ENCODE results near the gene ISOC2.

ISOC2 gene

DNA sequence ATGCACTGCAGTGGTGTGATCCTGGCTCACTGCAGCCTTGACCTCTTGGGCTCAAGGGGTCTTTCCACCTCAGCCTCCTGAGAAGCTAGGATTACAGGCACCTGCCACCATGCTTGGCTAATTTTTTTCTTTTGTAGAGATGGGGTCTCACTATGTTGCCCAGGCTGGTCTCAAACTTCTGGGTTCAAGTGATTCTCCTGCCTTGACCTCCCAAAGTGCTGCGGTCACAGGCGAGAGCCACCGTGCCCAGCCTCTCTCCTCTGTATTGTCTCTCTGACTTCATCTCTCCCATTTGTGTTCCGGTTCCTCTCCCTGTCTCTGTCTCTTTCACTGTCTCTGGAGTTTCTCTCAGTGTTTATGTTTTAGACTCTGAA lies 4.8 kb upstream of the ISOC2 start:
- TF ChIP-seq, protein P1, sequence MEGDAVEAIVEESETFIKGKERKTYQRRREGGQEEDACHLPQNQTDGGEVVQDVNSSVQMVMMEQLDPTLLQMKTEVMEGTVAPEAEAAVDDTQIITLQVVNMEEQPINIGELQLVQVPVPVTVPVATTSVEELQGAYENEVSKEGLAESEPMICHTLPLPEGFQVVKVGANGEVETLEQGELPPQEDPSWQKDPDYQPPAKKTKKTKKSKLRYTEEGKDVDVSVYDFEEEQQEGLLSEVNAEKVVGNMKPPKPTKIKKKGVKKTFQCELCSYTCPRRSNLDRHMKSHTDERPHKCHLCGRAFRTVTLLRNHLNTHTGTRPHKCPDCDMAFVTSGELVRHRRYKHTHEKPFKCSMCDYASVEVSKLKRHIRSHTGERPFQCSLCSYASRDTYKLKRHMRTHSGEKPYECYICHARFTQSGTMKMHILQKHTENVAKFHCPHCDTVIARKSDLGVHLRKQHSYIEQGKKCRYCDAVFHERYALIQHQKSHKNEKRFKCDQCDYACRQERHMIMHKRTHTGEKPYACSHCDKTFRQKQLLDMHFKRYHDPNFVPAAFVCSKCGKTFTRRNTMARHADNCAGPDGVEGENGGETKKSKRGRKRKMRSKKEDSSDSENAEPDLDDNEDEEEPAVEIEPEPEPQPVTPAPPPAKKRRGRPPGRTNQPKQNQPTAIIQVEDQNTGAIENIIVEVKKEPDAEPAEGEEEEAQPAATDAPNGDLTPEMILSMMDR (conservative IDR thresholded peaks at IDR 0.05; ENCODE audit: low read depth, low read length) = no peak
- DNase-seq (ENCODE audit: low read depth) = no peak
- H3K4me3 ChIP-seq (ENCODE audit: low read depth, low read length) = no peak overlapping the region

DNA sequence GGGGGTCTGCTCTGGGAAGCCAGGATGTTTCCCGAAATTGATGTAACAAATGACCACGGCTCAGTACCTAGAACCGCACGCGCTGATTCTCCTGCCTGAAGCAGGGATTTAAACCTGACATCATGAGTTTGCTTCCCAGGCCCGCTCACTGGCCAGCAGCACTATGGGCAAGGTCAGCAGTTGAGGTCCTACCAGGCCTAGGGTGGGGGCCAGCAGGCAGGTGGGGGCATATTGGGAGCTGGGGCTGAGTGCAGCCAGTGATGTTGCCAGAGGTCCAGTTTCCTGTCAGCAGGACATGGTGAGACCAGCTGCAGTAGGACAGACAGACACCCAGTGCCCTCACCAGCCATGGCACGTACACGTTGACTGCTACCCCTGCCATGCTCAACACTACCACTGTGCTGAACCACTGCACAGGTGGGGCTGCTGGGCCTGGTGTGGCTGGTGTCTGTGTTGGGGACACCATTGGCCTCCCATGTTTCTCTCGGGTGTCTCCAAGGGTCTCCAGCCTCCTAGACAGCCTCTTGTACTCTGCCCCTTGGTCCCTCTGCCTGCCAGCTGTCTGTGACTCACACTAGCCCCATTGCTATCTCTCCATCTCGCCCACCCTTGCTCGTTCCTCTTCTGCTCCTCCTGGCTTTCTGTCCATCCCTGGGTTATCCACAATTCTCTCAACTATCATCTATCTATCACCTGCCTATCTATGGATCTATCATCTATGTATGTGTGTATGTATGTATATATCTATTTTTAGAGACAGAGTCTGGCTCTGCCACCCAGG lies 4.2 kb upstream of the ISOC2 start:
- no peak overlapping the region for H3K4me3 ChIP-seq (ENCODE audit: low read depth, low read length)
- no peak for DNase-seq (ENCODE audit: low read depth)
- TF ChIP-seq, protein P1 (conservative IDR thresholded peaks at IDR 0.05; ENCODE audit: low read depth, low read length) = no peak

DNA sequence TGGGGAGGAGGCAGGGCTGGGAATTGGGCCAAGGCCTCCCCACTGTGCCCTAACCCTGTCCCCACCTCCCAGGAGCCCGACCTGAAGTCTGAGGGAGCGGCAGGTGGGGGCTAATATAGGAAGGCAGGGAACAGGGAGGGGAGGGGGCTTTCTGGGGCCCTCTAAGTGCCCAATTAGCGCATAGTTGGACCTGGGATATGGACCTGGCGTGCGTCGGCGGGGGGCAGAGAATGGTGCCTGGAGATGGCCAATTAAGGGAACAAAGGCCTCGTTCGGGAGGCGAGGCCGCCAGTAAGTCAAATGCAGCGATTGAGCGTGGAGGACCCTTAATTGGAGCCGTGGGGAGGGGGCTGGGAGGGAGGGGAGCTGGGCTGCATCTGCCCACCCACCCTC lies 3.2 kb upstream of the ISOC2 start, which contains the start of gene C19orf85:
Gene C19orf85 (minus strand): TSS at position 90 of the 393 bp plus-strand sequence. CDS start 197 bp downstream, outside the sequence.
- no peak within 1 kb of the TSS for H3K4me3 ChIP-seq (ENCODE audit: low read depth, low read length)
- TF ChIP-seq, protein P1 (conservative IDR thresholded peaks at IDR 0.05; ENCODE audit: low read depth, low read length) = no peak
- no peak for DNase-seq (ENCODE audit: low read depth)

DNA sequence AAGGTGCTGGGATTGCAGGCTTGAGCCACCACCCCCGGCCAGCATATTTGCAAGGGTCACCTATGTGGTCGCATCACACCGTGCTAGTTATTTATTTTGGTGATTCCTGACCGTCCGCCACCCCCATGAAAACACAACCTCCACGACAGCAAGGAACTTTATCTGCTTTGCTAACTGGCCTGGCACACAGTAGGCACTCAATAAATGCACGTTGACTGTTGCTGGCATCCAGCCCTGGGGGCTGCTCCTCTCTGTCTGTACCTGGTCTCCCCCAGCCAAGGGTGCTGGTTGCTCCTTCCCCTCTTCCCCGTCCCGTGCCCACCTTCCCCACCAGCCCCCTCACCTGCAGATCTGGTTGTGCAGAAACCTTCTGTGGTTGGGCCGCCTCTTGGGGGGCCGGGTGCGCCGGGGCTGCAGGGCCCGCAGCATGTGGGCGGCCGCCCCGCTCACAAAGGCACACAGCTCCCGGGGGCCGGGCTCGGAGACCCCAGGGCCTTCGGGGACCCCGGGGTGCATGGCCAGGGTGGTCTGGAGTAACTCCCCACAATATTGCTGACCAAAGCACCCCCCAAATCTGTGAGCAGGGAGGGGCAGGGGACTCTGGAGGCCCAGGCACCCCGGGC lies 2.7 kb upstream of the ISOC2 start:
- DNase-seq (ENCODE audit: low read depth) = no peak
- H3K4me3 ChIP-seq (ENCODE audit: low read depth, low read length) = no peak overlapping the region
- TF ChIP-seq, protein P1 (conservative IDR thresholded peaks at IDR 0.05; ENCODE audit: low read depth, low read length) = no peak

DNA sequence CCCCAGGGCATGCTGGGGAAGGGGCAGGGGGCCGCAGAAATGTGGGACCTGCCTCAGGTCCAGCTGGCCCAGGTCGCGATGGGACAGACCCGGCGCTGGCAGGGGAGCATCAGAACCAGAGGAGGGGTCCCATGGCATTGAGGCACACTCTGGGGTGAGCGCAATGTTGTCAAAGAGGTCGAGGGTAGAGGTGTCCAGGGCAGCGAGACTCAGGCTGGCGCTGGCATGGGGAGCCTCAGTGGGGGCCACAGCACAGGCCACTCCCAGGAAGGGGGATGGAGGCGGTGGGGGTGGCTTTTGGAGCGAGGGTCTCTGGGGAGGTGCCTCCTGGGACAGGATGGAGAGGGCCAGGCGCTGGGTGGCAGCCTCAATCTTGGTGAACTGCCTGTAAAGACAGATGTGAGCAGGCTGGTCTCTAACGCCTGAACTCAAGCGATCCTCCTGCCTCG lies 2.2 kb upstream of the ISOC2 start:
- no peak overlapping the region for H3K4me3 ChIP-seq (ENCODE audit: low read depth, low read length)
- TF ChIP-seq, protein P1 (conservative IDR thresholded peaks at IDR 0.05; ENCODE audit: low read depth, low read length) = no peak
- no peak for DNase-seq (ENCODE audit: low read depth)

DNA sequence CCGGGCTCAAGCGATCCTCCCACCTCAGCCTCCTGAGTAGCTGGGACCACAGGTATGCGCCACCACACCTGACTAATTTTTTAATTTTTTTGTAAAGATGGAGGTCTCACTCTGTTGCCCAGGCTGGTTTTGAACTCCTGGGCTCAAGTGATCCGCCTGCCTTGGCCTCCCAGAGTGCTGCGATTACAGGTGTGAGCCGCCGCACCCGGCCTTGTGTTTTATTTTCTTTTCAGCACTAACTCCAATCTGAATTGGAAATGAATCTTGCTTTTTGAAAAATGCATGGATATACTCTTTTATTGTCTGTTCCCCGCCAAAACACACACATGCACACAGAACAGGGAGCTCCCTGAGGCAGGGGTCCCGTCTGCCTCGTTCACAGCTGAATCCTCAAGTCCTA lies 1.3 kb upstream of the ISOC2 start:
- TF ChIP-seq, protein P1 (conservative IDR thresholded peaks at IDR 0.05; ENCODE audit: low read depth, low read length) = no peak
- no peak overlapping the region for H3K4me3 ChIP-seq (ENCODE audit: low read depth, low read length)
- no peak for DNase-seq (ENCODE audit: low read depth)
